H9 (cell line): ENCODE results near the gene DNAJC22. TPM values are rescaled to one million over a fixed set of nuclear protein-coding genes. Genes with fewer than 3 reads are reported as not detected.

ENCODE experiments used
- DNase-seq: peaks from one replicate; pipeline ENCODE4 v3.0.0-alpha.2; 2017
- H2AFZ ChIP-seq: one replicate; pipeline ENCODE4 v1.6.1; 2013; ENCODE audit warnings: mild to moderate bottlenecking, low read length, control low read depth, moderate library complexity
- H2AK5ac ChIP-seq: 2 replicates; pipeline ENCODE4 v1.6.1; 2013; ENCODE audit warnings: low read length, control low read depth, mixed read lengths; ENCODE audit not compliant: insufficient read length
- H2BK120ac ChIP-seq: one replicate; pipeline ENCODE4 v1.6.1; 2013; ENCODE audit warnings: low read depth, mild to moderate bottlenecking, low read length, control low read depth, inconsistent platforms; ENCODE audit not compliant: poor library complexity, severe bottlenecking
- H2BK12ac ChIP-seq: 2 replicates; pipeline ENCODE4 v1.6.1; 2013; ENCODE audit warnings: low read length, control low read depth, mixed read lengths, low read depth; ENCODE audit not compliant: insufficient read length
- H2BK15ac ChIP-seq: 2 replicates; pipeline ENCODE4 v1.6.1; 2013; ENCODE audit warnings: low read depth, low read length, control low read depth
- H2BK20ac ChIP-seq: one replicate; pipeline ENCODE4 v1.6.1; 2013; ENCODE audit warnings: low read depth, mild to moderate bottlenecking, low read length, control low read depth, inconsistent platforms; ENCODE audit not compliant: poor library complexity, severe bottlenecking
- H2BK5ac ChIP-seq: 2 replicates; pipeline ENCODE4 v1.6.1; 2013; ENCODE audit warnings: low read length, control low read depth, mixed read lengths; ENCODE audit not compliant: insufficient read length
- H3K14ac ChIP-seq: 2 replicates; pipeline ENCODE4 v1.6.1; 2013; ENCODE audit warnings: low read length, control low read depth; ENCODE audit not compliant: insufficient read depth
- H3K18ac ChIP-seq: 2 replicates; pipeline ENCODE4 v1.6.1; 2013; ENCODE audit warnings: low read depth, mild to moderate bottlenecking, mixed read lengths, low read length, control low read depth; ENCODE audit not compliant: insufficient read length
- H3K23ac ChIP-seq: 2 replicates; pipeline ENCODE4 v1.6.1; 2013; ENCODE audit warnings: low read length, control low read depth, mixed read lengths, low read depth; ENCODE audit not compliant: insufficient read length
- H3K23me2 ChIP-seq: 2 replicates; pipeline ENCODE4 v1.6.1; 2013; ENCODE audit warnings: low read depth, mild to moderate bottlenecking, mixed read lengths, low read length, control low read depth; ENCODE audit not compliant: insufficient read length, poor library complexity, severe bottlenecking
- H3K27ac ChIP-seq: 2 replicates; pipeline ENCODE4 v1.5.1; 2013; ENCODE audit warnings: low read length, control low read depth, mixed read lengths, low read depth; ENCODE audit not compliant: insufficient read length
- H3K27me3 ChIP-seq: 2 replicates; pipeline ENCODE4 v1.6.1; 2013; ENCODE audit warnings: low read length, control low read depth, inconsistent platforms; ENCODE audit not compliant: insufficient read depth
- H3K4ac ChIP-seq: 2 replicates; pipeline ENCODE4 v1.6.1; 2013; ENCODE audit warnings: low read depth, mild to moderate bottlenecking, control low read depth, inconsistent platforms, low read length, moderate library complexity
- H3K4me1 ChIP-seq: 2 replicates; pipeline ENCODE4 v1.6.1; 2013; ENCODE audit warnings: low read length, control low read depth, inconsistent platforms; ENCODE audit not compliant: insufficient read depth
- H3K4me2 ChIP-seq: 2 replicates; pipeline ENCODE4 v1.6.1; 2013; ENCODE audit warnings: low read length, control low read depth, mixed read lengths; ENCODE audit not compliant: insufficient read length, insufficient read depth
- H3K56ac ChIP-seq: 2 replicates; pipeline ENCODE4 v1.6.1; 2013; ENCODE audit warnings: low read depth, mild to moderate bottlenecking, mixed read lengths, low read length, control low read depth; ENCODE audit not compliant: insufficient read length
- H3K79me1 ChIP-seq: 2 replicates; pipeline ENCODE4 v1.6.1; 2013; ENCODE audit warnings: low read depth, mild to moderate bottlenecking, moderate library complexity, low read length, control low read depth, inconsistent platforms; ENCODE audit not compliant: insufficient read depth, poor library complexity, severe bottlenecking
- H3K79me2 ChIP-seq: 2 replicates; pipeline ENCODE4 v1.6.1; 2013; ENCODE audit warnings: low read length, control low read depth, inconsistent platforms; ENCODE audit not compliant: insufficient read depth
- H3K9ac ChIP-seq: 2 replicates; pipeline ENCODE4 v1.6.1; 2013; ENCODE audit warnings: low read length, control low read depth, mixed read lengths; ENCODE audit not compliant: insufficient read length; ENCODE audit errors: extremely low read depth
- H3K9me3 ChIP-seq: one replicate; pipeline ENCODE4 v1.6.1; 2013; ENCODE audit warnings: low read depth, low read length, inconsistent platforms; ENCODE audit not compliant: control insufficient read depth
- H3T11ph ChIP-seq: one replicate; pipeline ENCODE4 v1.6.1; 2013; ENCODE audit warnings: mild to moderate bottlenecking, low read length, control low read depth, inconsistent platforms
- H4K20me1 ChIP-seq: one replicate; pipeline ENCODE4 v1.6.1; 2013; ENCODE audit not compliant: control insufficient read depth, insufficient read length, insufficient read depth
- H4K5ac ChIP-seq: 2 replicates; pipeline ENCODE4 v1.6.1; 2013; ENCODE audit warnings: low read depth, mild to moderate bottlenecking, mixed read lengths, low read length, control low read depth; ENCODE audit not compliant: insufficient read length
- H4K8ac ChIP-seq: replicated peaks from 2 replicates; pipeline ENCODE4 v1.6.1; 2013; ENCODE audit warnings: low read length, control low read depth, mixed read lengths, low read depth; ENCODE audit not compliant: insufficient read length
- H4K91ac ChIP-seq: 2 replicates; pipeline ENCODE4 v1.6.1; 2013; ENCODE audit warnings: low read depth, mild to moderate bottlenecking, moderate library complexity, mixed read lengths, low read length, control low read depth; ENCODE audit not compliant: insufficient read length
- H3K27ac Mint-ChIP-seq, 3 experiments: 2 replicates in 2 of 3; 3 replicates in 1 of 3; pipeline ENCODE4 v1.8.0; 2020 to 2021; ENCODE audit warnings: mixed read lengths in 3 of 3, mild to moderate bottlenecking in 1 of 3, moderate library complexity in 1 of 3
- H3K27me3 Mint-ChIP-seq: 2 replicates; pipeline ENCODE4 v1.8.0; 2021; ENCODE audit warnings: low read depth, mild to moderate bottlenecking, moderate library complexity, mixed read lengths
- H3K36me3 Mint-ChIP-seq, 3 experiments: 2 replicates in 2 of 3; 3 replicates in 1 of 3; pipeline ENCODE4 v1.8.0; 2020 to 2021; ENCODE audit warnings: low read depth in 3 of 3, mixed read lengths in 3 of 3; ENCODE audit not compliant: insufficient read depth in 1 of 3
- H3K4me1 Mint-ChIP-seq, 2 experiments: 2 replicates each; pipeline ENCODE4 v1.8.0; 2020; ENCODE audit warnings: mixed read lengths in 2 of 2
- H3K4me3 Mint-ChIP-seq, 2 experiments: 2 replicates in 1 of 2; 3 replicates in 1 of 2; pipeline ENCODE4 v1.8.0; 2020 to 2021; ENCODE audit warnings: mild to moderate bottlenecking in 2 of 2, mixed read lengths in 2 of 2, moderate library complexity in 1 of 2
- H3K9me3 Mint-ChIP-seq, 2 experiments: 2 replicates in 1 of 2; 3 replicates in 1 of 2; pipeline ENCODE4 v1.8.0; 2020; ENCODE audit warnings: mild to moderate bottlenecking in 2 of 2, mixed read lengths in 2 of 2, moderate library complexity in 1 of 2
- CTCF ChIP-seq: fragments of 200-600 bp; sonication (generic); conservative IDR thresholded peaks from 3 replicates; pipeline ENCODE4 v1.8.0; 2021; ENCODE audit warnings: antibody characterized with exemption, mild to moderate bottlenecking
- WGBS: extraction: QIAGEN DNeasy Blood & Tissue Kit; methylation state at CpG from one replicate; pipeline ENCODE4 v1.1.7; 2013; ENCODE audit warnings: missing lambda C conversion rate, low lambda C conversion rate, mixed read lengths; ENCODE audit not compliant: insufficient read length; ENCODE audit errors: extremely low coverage; 5-methylcytosine and 5-hydroxymethylcytosine counted together
- total RNA-seq: library from RNA; stranded (reverse); gene quantifications from 2 replicates; pipeline ENCODE4 v1.2.1, GENCODE V29; 2021

DNAJC22 gene
- total RNA-seq, 1 experiment from 2014 or later = 3.2 TPM

- Mint-ChIP-seq H3K36me3 (no peaks in the 10 kb centered on the region; a peak in 1 of 7 replicates), H3K4me1 (no peaks in the 10 kb centered on the region), H3K27me3 (peaks cover 50% of the 10 kb centered on the region), H3K27ac (no peak overlapping the region), H3K9me3 (no peaks in the 10 kb centered on the region), H3K4me3 (no peak overlapping the region)
- Histone ChIP-seq H3K4me1 (no peaks in the 10 kb centered on the region), H3T11ph (no peak overlapping the region), H4K20me1 (no peaks in the 10 kb centered on the region), H4K91ac (no peak overlapping the region), H3K27ac (no peak overlapping the region), H3K4me2 (no peak overlapping the region), H3K23me2 (no peaks in the 10 kb centered on the region), H2BK120ac (no peak overlapping the region), H3K9me3 (no peaks in the 10 kb centered on the region), H2BK12ac (no peak overlapping the region), H3K14ac (no peak overlapping the region), H2BK20ac (no peak overlapping the region), H2BK5ac (no peak overlapping the region), H3K27me3 (0 out of 2 replicates have a peak, but pooled peaks cover 3% of the 10 kb centered on the region), H3K79me2 (no peaks in the 10 kb centered on the region), H3K79me1 (no peaks in the 10 kb centered on the region), H3K9ac (no peak overlapping the region), H2AK5ac (no peak overlapping the region), H3K56ac (no peak overlapping the region), H3K4ac (no peak overlapping the region), H3K18ac (no peak overlapping the region), H2BK15ac (no peak overlapping the region), H2AFZ (no peak overlapping the region), H4K8ac (no peak overlapping the region), H3K23ac (no peak overlapping the region), H4K5ac (no peak overlapping the region)
- no peak for TF ChIP-seq CTCF
- WGBS = no CpG with 5 or more reads among the region's 2 CpGs
- no peak for DNase-seq
Observed at GRCh38 chr12:49304161-49304560, 42.5 kb upstream of the DNAJC22 start.
